Measurements from ENCODE around the gene PPIG.

DNA sequence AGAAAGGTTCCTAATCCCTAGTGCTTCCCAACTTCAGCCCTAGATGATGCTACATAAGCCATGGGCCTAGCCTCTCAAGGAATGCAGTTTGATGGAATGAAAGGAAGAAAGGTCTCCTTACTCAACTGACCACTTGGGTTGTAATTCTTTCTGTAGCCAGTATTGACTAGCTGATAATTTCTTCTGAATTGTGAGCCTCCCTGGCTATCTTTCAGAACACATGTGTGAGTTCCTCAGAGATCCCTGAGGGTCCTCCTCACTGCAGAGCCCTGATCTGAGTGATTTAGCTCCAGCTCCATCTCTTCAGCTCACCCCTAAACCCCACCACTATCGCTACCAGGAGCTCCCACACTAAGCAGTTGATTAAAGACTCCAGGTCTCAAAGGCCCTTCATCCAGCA lies 78.6 kb downstream of the PPIG start:
- TF ChIP-seq, protein P1, sequence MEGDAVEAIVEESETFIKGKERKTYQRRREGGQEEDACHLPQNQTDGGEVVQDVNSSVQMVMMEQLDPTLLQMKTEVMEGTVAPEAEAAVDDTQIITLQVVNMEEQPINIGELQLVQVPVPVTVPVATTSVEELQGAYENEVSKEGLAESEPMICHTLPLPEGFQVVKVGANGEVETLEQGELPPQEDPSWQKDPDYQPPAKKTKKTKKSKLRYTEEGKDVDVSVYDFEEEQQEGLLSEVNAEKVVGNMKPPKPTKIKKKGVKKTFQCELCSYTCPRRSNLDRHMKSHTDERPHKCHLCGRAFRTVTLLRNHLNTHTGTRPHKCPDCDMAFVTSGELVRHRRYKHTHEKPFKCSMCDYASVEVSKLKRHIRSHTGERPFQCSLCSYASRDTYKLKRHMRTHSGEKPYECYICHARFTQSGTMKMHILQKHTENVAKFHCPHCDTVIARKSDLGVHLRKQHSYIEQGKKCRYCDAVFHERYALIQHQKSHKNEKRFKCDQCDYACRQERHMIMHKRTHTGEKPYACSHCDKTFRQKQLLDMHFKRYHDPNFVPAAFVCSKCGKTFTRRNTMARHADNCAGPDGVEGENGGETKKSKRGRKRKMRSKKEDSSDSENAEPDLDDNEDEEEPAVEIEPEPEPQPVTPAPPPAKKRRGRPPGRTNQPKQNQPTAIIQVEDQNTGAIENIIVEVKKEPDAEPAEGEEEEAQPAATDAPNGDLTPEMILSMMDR (IDR thresholded peaks at IDR 0.05): no peak
- TF ChIP-seq POLR2A (IDR thresholded peaks at IDR 0.05): no peak

Measured in Peyer's patch (tissue), 4 donors.